ENCODE data around the gene MSGN1.
"Not testable (repeated sequence)": the region's sequence is repeated elsewhere in the genome, so short reads cannot be mapped to it uniquely, and the experiment has no call there.

Gene MSGN1

DNA sequence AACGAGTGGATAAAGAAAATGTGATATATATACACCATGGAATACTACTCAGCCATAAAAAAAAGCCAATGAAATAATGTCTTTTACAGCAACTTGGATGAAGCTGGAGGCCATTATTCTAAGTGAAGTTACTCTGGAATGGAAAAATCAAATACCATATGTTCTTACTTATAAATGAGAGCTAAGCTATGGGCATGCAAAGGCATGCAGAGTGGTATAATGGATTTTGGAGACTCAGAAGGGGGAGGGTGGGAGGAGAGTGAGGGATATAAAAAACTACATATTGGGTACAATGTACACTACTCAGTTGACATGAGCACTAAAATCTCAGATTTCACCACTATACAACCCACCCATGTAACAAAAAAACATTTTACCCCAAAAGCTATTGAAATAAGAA lies 1.7 kb upstream of the MSGN1 start:
- TF ChIP-seq, protein P1, sequence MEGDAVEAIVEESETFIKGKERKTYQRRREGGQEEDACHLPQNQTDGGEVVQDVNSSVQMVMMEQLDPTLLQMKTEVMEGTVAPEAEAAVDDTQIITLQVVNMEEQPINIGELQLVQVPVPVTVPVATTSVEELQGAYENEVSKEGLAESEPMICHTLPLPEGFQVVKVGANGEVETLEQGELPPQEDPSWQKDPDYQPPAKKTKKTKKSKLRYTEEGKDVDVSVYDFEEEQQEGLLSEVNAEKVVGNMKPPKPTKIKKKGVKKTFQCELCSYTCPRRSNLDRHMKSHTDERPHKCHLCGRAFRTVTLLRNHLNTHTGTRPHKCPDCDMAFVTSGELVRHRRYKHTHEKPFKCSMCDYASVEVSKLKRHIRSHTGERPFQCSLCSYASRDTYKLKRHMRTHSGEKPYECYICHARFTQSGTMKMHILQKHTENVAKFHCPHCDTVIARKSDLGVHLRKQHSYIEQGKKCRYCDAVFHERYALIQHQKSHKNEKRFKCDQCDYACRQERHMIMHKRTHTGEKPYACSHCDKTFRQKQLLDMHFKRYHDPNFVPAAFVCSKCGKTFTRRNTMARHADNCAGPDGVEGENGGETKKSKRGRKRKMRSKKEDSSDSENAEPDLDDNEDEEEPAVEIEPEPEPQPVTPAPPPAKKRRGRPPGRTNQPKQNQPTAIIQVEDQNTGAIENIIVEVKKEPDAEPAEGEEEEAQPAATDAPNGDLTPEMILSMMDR (IDR thresholded peaks at IDR 0.05; ENCODE audit: control insufficient read depth, insufficient read depth, low read depth, low read length, missing control alignments) = no peak
- no peak for DNase-seq (ENCODE audit: low read depth)
- no peak overlapping the region for H3K4me3 ChIP-seq (ENCODE audit: control insufficient read depth, low read depth, low read length)

DNA sequence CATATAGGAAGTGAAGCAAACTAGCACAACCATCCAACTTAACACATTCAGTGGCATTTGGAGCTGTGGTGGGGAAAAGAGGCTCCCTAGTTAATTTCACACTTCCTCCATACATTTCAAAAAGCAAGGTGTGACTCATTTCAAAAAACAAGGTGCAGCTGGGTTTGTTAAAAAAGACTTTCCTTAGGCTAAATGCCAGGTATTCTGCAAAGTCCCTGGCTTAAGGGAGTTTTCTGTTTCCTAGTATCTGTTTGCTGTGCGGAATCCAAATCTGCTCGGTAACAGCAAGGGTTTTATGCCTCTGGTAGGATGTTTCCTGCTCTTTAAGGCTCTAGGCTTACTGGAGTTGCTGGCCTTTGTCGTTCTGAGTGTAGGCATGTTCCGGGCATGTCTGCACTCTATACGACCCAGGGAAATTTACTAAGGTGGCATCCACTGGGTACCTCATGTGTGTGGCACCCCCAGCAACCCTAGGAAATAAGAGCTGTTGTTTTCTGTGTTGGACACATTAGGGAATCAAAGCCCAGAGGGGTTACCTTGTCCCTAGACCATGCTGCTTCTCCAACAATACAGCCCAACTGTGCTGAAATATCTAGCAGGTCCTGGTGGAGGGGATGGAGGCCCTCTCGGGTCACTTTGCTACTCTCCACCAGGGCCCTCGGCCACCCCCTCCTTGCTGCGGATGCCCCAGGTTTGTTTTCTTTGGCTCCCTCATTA lies 634 bp upstream of the MSGN1 start:
- no peak overlapping the region for H3K4me3 ChIP-seq (ENCODE audit: control insufficient read depth, low read depth, low read length)
- TF ChIP-seq, protein P1 (IDR thresholded peaks at IDR 0.05; ENCODE audit: control insufficient read depth, insufficient read depth, low read depth, low read length, missing control alignments) = no peak
- DNase-seq (ENCODE audit: low read depth) = no peak

DNA sequence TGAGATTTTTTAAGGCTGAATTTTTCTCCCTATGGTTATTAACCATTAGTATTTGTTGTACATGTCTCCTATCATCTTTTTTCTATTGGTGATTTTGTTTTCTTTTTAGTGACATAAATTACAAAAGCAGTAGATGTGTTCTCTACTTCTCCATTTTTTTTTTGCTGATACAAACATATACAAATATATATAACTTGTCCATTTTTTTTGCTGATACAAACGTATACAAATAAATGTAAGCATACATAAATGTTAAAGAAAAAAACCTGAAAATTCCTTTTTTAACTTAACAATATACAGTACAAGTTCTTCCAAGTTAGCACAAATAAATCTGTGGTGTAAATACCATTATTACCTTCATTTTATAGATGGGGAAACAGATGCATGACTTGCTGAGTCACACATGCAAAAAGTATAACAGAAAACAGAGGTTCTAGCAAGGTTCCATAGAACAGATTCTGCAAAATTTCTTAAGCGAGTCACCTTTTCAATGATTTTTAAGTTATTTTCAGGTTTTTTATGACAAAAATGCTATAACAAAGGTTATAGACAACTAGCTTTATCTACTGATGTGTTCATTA lies 2.1 kb downstream of the MSGN1 start:
- H3K4me3 ChIP-seq (ENCODE audit: control insufficient read depth, low read depth, low read length) = no peak overlapping the region
- no peak for DNase-seq (ENCODE audit: low read depth)
- TF ChIP-seq, protein P1 (IDR thresholded peaks at IDR 0.05; ENCODE audit: control insufficient read depth, insufficient read depth, low read depth, low read length, missing control alignments) = no peak

DNA sequence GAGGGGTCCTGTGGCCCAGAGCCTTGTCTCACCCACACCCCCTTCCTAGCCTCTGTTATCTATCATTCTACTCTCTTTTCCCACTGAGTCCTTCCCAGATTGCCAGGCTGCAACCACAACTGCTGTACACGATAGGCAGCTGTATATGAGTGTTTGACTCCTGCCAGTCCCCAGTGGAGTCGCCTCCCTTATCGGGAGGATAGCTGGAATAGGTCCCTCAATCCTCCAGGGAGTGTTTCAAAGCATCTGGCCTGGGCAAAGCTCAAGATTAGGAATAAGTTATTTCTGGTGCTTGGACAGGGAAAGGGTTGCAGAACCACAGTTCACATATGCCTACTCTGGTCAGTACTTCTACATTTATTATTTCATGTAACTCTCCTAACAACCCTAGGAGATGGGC lies 4.8 kb downstream of the MSGN1 start:
- TF ChIP-seq, protein P1 (IDR thresholded peaks at IDR 0.05; ENCODE audit: control insufficient read depth, insufficient read depth, low read depth, low read length, missing control alignments) = no peak
- H3K4me3 ChIP-seq (ENCODE audit: control insufficient read depth, low read depth, low read length) = no peak overlapping the region
- DNase-seq (ENCODE audit: low read depth) = no peak

DNA sequence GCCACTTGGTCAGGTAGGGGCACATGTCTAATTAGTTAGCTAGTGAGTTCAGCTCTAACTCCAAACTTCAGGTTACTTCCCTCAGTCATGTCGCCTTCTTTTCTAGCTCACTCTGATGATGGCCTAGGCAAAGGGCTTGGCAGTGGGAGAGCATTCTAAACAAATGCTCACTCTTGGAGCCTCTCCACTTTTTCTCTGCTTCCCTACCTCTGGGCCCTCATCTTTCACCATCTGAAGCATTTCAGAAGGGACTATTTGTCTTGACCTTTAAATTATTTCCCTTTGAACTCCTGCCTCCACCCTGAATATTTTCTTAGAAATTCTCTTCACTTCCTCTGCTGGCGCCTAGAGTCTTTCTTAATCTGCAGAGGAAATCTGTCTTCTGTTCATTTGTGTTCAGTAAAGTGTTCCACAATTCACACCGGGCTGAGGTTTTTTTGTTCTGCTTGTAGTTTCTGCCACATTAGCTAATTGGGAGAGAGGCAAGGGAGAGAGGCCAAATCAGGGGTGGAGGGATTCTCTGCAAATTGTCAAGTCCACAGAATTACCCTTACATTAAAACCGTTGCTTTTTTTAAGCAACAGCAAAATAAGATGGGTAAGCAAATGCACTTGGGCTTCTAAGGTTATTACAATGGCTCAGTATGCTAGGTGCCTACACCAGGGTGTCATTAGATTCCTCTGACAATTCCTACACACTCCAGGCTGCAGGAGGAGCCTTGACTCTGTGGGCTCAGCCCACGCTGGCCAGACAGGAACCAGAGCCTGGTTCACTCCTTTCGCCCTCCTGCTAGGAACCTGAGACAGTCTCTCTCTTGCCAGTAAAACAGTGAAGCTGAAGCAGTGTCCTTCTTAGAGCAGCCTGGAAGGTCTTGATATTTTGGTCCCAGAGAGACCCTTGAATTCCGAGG lies 5.5 kb downstream of the MSGN1 start:
- TF ChIP-seq, protein P1 (IDR thresholded peaks at IDR 0.05; ENCODE audit: control insufficient read depth, insufficient read depth, low read depth, low read length, missing control alignments) = no peak
- H3K4me3 ChIP-seq (ENCODE audit: control insufficient read depth, low read depth, low read length) = no peak overlapping the region
- no peak for DNase-seq (ENCODE audit: low read depth)

DNA sequence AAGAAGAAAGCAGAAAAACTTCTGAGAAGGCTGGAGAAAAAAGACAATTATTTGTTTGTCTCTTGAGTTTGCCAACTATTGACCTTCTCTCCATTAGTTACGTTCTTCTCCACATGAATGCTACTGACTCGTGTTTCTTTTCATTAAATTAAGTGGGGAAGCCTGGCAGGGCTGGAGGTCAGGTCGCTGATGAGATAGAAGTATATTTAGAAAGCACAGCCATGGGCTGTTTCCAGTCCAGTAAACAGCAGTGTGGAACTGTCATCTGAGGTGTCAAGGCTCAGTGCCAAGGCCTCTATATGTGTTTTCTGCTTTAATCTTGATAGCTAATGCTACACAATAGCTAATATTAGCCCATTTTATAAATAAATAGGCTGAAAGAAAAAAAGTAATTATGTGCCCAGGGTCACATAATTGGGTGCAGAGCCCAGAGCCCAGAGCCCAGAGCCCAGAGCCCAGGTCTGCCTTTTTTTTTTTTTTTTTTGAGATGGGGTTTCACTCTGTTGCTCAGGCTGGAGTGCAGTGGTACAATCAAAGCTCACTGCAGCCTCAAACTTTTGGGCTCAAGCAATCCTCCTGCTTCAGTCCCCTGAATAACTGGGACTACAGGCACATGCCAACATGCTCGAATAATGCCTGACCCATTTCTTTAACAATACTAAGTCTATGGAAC lies 6.3 kb downstream of the MSGN1 start:
- TF ChIP-seq, protein P1 (IDR thresholded peaks at IDR 0.05; ENCODE audit: control insufficient read depth, insufficient read depth, low read depth, low read length, missing control alignments) = no peak
- no peak overlapping the region for H3K4me3 ChIP-seq (ENCODE audit: control insufficient read depth, low read depth, low read length)
- DNase-seq (ENCODE audit: low read depth) = no peak

DNA sequence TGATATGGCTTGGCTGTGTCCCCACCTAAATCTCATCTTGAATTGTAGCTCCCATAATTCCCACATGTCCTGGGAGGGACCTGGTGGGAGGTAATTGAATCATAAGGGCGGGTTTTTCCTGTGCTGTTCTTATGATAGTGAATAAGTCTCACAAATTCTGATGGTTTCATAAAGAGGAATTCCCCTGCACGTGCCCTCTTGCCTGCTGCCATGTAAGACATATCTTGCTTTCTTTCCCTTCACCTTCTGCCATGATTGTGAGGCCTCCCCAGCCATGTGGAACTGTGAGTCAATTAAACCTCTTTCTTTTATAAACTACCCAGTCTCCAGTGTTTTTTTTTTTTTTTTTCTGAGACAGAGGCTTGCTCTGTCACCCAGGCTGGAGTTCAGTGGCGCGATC lies 7.4 kb downstream of the MSGN1 start:
- H3K4me3 ChIP-seq (ENCODE audit: control insufficient read depth, low read depth, low read length); DNase-seq (ENCODE audit: low read depth): not testable (repeated sequence)
